Measurements from ENCODE around the gene ZNRF4. TPM values are rescaled to one million over a fixed set of nuclear protein-coding genes. Genes with fewer than 3 reads are reported as not detected.
A peak's percentile ranks its signal among the peaks of the same experiment; 100 is the strongest.

The ZNRF4 gene
- total and polyA plus RNA-seq, 9 of the 15 experiments (the other 6 are each of a cell fraction or from before 2014, with no cell fraction given): not detected

DNA sequence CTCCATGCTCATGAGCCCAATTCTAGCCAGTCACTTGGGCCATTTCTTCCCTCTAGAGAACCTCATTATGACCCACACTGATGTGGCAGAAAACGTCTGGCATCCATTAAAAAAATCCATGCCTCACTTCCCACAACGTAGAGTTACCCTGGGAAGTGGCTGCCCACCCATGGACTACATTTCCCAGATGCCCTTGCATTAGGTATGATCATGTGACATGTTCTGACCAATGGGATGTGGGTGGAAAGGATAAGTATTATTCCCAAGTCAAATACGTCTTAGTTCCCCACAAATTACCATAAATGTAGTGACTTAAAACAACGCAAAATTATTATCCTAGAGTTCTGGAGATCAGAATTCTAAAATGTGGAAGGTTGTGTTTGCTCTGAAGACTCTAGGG lies 47.9 kb upstream of the ZNRF4 start (continued):
- TF ChIP-seq, protein P1, sequence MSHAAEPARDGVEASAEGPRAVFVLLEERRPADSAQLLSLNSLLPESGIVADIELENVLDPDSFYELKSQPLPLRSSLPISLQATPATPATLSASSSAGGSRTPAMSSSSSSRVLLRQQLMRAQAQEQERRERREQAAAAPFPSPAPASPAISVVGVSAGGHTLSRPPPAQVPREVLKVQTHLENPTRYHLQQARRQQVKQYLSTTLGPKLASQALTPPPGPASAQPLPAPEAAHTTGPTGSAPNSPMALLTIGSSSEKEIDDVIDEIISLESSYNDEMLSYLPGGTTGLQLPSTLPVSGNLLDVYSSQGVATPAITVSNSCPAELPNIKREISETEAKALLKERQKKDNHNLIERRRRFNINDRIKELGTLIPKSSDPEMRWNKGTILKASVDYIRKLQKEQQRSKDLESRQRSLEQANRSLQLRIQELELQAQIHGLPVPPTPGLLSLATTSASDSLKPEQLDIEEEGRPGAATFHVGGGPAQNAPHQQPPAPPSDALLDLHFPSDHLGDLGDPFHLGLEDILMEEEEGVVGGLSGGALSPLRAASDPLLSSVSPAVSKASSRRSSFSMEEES (CRISPR knock-in tag; IDR thresholded peaks at IDR 0.05): peak; percentile 96
- TF ChIP-seq FOS (IDR thresholded peaks at IDR 0.05; ENCODE audit: extremely low read depth, insufficient read length) (peak; percentile 77), TOE1 (IDR thresholded peaks at IDR 0.05; ENCODE audit: borderline replicate concordance) (peak; percentile 97), TOE1 (CRISPR knock-in tag; IDR thresholded peaks at IDR 0.05; ENCODE audit: borderline replicate concordance, low read depth) (no peak), SIX5 (IDR thresholded peaks at IDR 0.05; ENCODE audit: borderline replicate concordance in 1 of 2, insufficient read depth in 1 of 2, low read depth in 1 of 2, low read length in 2 of 2) (peak; percentile 58 to 61), MBD2 (IDR thresholded peaks at IDR 0.05; ENCODE audit: borderline replicate concordance, low read depth) (peak; percentile 44; the same call in 1 of the 2 replicates), RBM39 (optimal IDR thresholded peaks at IDR 0.05; ENCODE audit: low read depth, low read length) (no peak)

DNA sequence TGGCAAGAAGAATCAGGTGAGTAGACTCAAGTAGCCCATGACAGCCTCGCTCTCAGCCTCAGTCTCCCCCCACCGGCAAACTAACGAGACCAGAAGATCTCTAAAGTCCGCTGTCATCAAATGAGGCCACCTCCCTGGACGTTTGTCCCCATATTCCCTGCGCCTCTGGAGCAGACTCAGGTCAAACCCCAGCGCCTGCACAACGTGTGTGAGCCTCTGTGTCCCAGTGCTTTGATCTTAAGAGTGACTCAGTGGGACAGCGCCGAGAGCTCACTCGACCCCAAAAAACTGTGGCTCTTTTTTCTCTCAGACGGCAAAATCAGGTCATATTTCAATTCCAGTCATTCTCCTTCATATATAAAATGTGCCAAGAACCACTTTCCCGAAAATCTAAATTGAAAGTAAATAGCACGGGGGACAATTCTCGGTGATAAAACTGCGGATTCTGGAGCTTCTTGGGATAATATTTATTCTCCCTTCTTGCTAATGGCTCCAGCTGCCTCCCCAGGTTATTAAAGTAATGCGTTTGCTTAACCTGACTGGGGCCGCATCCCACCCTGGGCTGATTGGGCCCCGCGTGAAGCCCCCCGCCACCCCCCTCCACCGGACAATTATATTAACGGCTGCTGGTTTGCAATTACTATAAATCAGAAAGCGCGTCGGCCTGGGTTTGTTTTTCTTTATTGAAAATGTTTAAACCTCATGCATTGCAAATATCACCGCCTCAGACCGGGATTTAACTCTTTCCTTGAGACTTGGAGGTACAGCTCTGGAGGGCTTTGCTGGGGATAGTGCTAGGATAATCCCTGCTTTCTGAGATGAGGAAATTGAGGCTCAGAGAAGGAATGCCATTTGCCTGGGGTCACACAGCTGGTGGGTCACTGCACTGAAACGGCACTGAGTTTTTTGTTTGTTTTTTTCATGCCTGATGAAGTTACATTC lies 37.5 kb upstream of the ZNRF4 start:
- CTCF ChIA-PET (ENCODE audit: low intra/inter-chr PET ratio): no interaction called here
- Histone ChIP-seq H3K4me3 (no peak overlapping the region), H3K4me1 (replicated peaks in 1 of 2; ENCODE audit: control insufficient read depth in 2 of 2, insufficient read depth in 2 of 2, low read length in 2 of 2) (no peaks in the 10 kb centered on the region; a peak in 1 of 5 replicates), H3K27ac (ENCODE audit: extremely low read depth, low read depth, low read length) (no peak overlapping the region), H4K20me1 (replicated peaks; ENCODE audit: control insufficient read depth, insufficient read depth, low read length) (no peaks in the 10 kb centered on the region), H3K27me3 (ENCODE audit: control insufficient read depth in 2 of 2, insufficient read depth in 2 of 2, low read length in 2 of 2) (peaks cover 39 to 54% of the 10 kb centered on the region in 2 experiments), H3K4me2 (ENCODE audit: insufficient read depth, low read length) (no peak overlapping the region), H3K36me3 (ENCODE audit: control insufficient read depth, insufficient read depth, low read length) (no peaks in the 10 kb centered on the region), H3K79me2 (ENCODE audit: control insufficient read depth, insufficient read depth, low read length) (no peaks in the 10 kb centered on the region), H3K9ac (ENCODE audit: insufficient read depth in 1 of 2, low read depth in 2 of 2, low read length in 2 of 2) (no peak overlapping the region), H2AFZ (ENCODE audit: low read depth, low read length) (no peak overlapping the region), H3K9me3 (replicated peaks; ENCODE audit: control insufficient read depth, insufficient read depth, low read depth, low read length) (no peaks in the 10 kb centered on the region), H3K9me1 (ENCODE audit: control insufficient read depth, insufficient read depth, low read length) (no peaks in the 10 kb centered on the region)
- BruUV-seq (replicated peaks): no TSS peak
- FAIRE-seq (no peak), ATAC-seq (no peak), DNase-seq (ENCODE audit: extremely low read depth in 1 of 4, low spot score in 3 of 4) (no peak)
- in situ Hi-C loops (cut with MboI) (no loop called here), intact Hi-C loops (cut with micrococcal nuclease) (no loop called here)
- POLR2A ChIA-PET: interaction anchor here (0.8 kb wide), 1 partner anchor 11 kb away, joined by 3 read pairs; no protein-coding TSS in a partner anchor
- WGBS (ENCODE audit: insufficient coverage, low coverage, missing lambda C conversion rate): 11% methylated on average over 29 of the region's 29 CpGs
